Testis (tissue), 3 donors: ENCODE results near the gene ZNF800. TPM values are rescaled to one million over a fixed set of nuclear protein-coding genes. Genes with fewer than 3 reads are reported as not detected.

Experiments used
- DNase-seq: peaks from one replicate; pipeline ENCODE4 v3.0.0-alpha.2; 2019
- H3K27ac ChIP-seq, 2 donors: fragments of 200-600 bp; sonication (generic); one replicate each; pipeline ENCODE4 v1.5.1; 2019
- H3K27me3 ChIP-seq: fragments of 200-600 bp; sonication (generic); one replicate; pipeline ENCODE4 v1.5.1; 2019
- H3K36me3 ChIP-seq: fragments of 200-600 bp; sonication (generic); one replicate; pipeline ENCODE4 v1.5.1; 2017; ENCODE audit warnings: low read depth; ENCODE audit errors: missing control alignments
- H3K4me1 ChIP-seq: fragments of 200-600 bp; sonication (generic); one replicate; pipeline ENCODE4 v1.5.1; 2019
- H3K4me3 ChIP-seq, 2 donors: fragments of 200-600 bp; sonication (generic); one replicate each; pipeline ENCODE4 v1.5.1; 2017 to 2019
- H3K9me3 ChIP-seq: fragments of 200-600 bp; sonication (generic); one replicate; pipeline ENCODE4 v1.5.1; 2017
- CTCF ChIP-seq, 3 experiments: fragments of 450-650 bp in 2 of 3; fragments of 200-600 bp in 1 of 3; sonication (generic) in 1 of 3; IDR thresholded peaks; one replicate each; pipeline ENCODE4 v1.5.1; 2016 to 2019; ENCODE audit warnings: antibody characterized with exemption in 3 of 3, mild to moderate bottlenecking in 2 of 3, moderate library complexity in 1 of 3
- POLR2A ChIP-seq: fragments of 450-650 bp; IDR thresholded peaks from one replicate; pipeline ENCODE4 v1.6.1; 2017; ENCODE audit warnings: antibody characterized with exemption, mild to moderate bottlenecking, moderate library complexity
- WGBS, 2 donors: methylation state at CpG; one replicate each; pipeline ENCODE4 v1.1.5; 2018; 5-methylcytosine and 5-hydroxymethylcytosine counted together
- intact Hi-C: fragments of 100-400 bp; cut with DNase I; formaldehyde crosslinking; loops from one replicate; pipeline ENCODE4 v1.15.1; 2023; ENCODE audit warnings: low total_unique reads
- polyA plus RNA-seq: library from polyadenylated mRNA; stranded (reverse); fragments of 350-450 nt; fragmentation: Illumina TruSeq; extraction: RNeasy Lipid Tissue Mini Kit (QIAGEN cat#74804); gene quantifications from one replicate; pipeline ENCODE4 v1.2.3, GENCODE V29; 2014; ENCODE audit warnings: low read depth, low replicate concordance; ENCODE audit not compliant: insufficient read depth
- total RNA-seq, 2 donors: library from RNA; depleted of rRNA; stranded (reverse); fragments of >200 nt; gene quantifications; one replicate each; pipeline ENCODE4 v1.2.3, GENCODE V29; 2016

ZNF800 gene
- total and polyA plus RNA-seq, 3 donors from 2014 or later = 31.5 to 44.3 (median 40.7) TPM

- H3K9me3 ChIP-seq = no peaks in the 10 kb centered on the region
- H3K27me3 ChIP-seq = no peaks in the 10 kb centered on the region
- no peaks in the 10 kb centered on the region for H3K4me1 ChIP-seq
- no peaks in the 10 kb centered on the region for H3K36me3 ChIP-seq
- H3K4me3 ChIP-seq = no peak overlapping the region
- WGBS, 2 donors = 86 to 100% methylated on average over 2 of the region's 2 CpGs
- intact Hi-C loops = no loop called here
- H3K27ac ChIP-seq = no peak overlapping the region
- no peak for TF ChIP-seq POLR2A
- no peak for TF ChIP-seq CTCF (IDR thresholded peaks at IDR 0.05)
- DNase-seq = no peak
Measured at GRCh38 chr7:127366680-127367079, 25.8 kb downstream of the ZNF800 start.

- Histone ChIP-seq H3K4me1 (no peaks in the 10 kb centered on the region), H3K36me3 (no peaks in the 10 kb centered on the region), H3K27me3 (no peaks in the 10 kb centered on the region), H3K4me3 (no peak overlapping the region), H3K27ac (no peak overlapping the region), H3K9me3 (no peaks in the 10 kb centered on the region)
- 94 to 98% methylated on average over 2 of the region's 2 CpGs for WGBS, 2 donors
- TF ChIP-seq CTCF (IDR thresholded peaks at IDR 0.05) (no peak), POLR2A (no peak)
- intact Hi-C loops = no loop called here
- DNase-seq = no peak
Measured at GRCh38 chr7:127365957-127366315, 26.6 kb downstream of the ZNF800 start.

- no peaks in the 10 kb centered on the region for H3K36me3 ChIP-seq
- H3K4me1 ChIP-seq = no peaks in the 10 kb centered on the region
- no peaks in the 10 kb centered on the region for H3K9me3 ChIP-seq
- intact Hi-C loops = no loop called here
- no peaks in the 10 kb centered on the region for H3K27me3 ChIP-seq
- H3K4me3 ChIP-seq = no peak overlapping the region
- TF ChIP-seq POLR2A (no peak), CTCF (IDR thresholded peaks at IDR 0.05) (no peak)
- no peak overlapping the region for H3K27ac ChIP-seq
- no peak for DNase-seq
- WGBS, 2 donors = 78 to 81% methylated on average over 5 of the region's 5 CpGs
Measured at GRCh38 chr7:127365164-127365956, 27.1 kb downstream of the ZNF800 start.

GRCh38 chr7:127362364-127363027 is 30.0 kb downstream of the ZNF800 start:
- H3K36me3 ChIP-seq = no peaks in the 10 kb centered on the region
- 70% methylated on average over 4 of the region's 4 CpGs for WGBS, 2 donors

More at GRCh38 chr7:127362364-127363027, 30.0 kb downstream of the ZNF800 start:
- no peak for DNase-seq
- Histone ChIP-seq H3K27ac (no peak overlapping the region), H3K27me3 (no peaks in the 10 kb centered on the region), H3K4me1 (no peaks in the 10 kb centered on the region), H3K4me3 (no peak overlapping the region), H3K9me3 (no peaks in the 10 kb centered on the region)
- intact Hi-C loops = no loop called here
- TF ChIP-seq CTCF (IDR thresholded peaks at IDR 0.05) = no peak
- TF ChIP-seq POLR2A = no peak
